HG02970 (cell line): ENCODE results near the gene NEMP2.

ENCODE experiments used
- ATAC-seq: cut with Tn5 transposase; IDR thresholded peaks from one replicate; pipeline ENCODE4 v1.9.1; 2021; ENCODE audit warnings: mild to moderate bottlenecking, moderate library complexity, moderate number of reproducible peaks; ENCODE audit not compliant: unreplicated experiment, low FRiP score

Gene NEMP2

GRCh38 chr2:190462181-190462580 lies 72.3 kb downstream of the NEMP2 start:
- no peak for ATAC-seq

DNA sequence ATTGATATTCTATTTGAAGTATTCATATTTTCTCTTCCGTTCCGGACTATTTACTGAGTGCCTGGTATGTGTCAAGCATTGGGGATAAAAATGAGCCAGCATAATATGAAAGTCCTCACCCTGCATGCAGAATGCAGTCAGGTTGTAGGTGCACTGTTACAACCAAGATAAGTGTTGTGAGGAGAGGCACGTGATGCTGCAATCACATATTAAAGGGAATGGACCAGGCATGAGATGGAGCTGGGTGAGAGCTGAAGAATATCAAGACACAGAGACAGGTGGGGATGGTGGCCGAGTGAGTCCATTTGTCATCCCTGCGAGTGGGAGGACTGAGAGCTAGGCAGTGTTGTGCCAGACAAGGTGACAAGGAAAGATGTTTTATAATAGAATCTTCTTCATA lies 74.0 kb downstream of the NEMP2 start:
- no peak for ATAC-seq

GRCh38 chr2:190459881-190460280 lies 74.6 kb downstream of the NEMP2 start:
- ATAC-seq: no peak

DNA sequence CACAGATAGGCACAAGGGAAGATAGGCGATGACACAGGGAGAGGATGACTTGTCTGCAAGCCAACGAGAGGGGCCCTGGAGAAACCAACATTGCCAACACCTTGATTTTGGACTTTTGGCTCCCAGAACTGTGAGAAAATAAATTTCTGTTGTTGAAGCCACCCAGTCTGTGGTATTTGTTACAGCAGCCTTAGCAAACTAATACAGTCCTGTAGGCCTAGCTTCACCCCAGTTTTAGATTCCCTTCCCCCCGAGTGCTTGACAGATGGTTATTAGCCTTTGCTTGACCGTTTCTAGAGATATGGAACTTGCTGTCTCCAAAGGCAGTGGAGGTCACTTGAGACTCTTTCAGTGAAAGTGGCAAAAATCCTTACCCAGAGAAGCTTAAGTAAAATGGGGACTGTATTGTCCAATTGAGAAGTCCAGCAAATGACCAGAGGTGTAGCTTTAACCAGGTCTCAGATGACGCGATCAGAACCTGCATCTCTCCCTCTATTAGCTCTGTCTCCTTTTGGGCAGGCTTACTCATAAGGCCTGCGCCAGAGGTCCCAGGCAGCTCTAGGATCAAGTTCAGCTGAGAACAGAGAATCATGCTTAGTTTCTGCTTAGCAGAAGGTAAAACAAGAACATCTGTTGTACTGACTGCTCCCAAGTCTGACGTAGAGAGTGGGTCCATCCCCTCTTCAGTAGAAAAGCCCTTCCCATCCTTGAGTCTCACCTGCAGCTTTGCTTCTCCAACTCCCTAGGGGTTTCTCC lies 76.0 kb downstream of the NEMP2 start:
- no peak for ATAC-seq

GRCh38 chr2:190457256-190457655 lies 77.3 kb downstream of the NEMP2 start:
- no peak for ATAC-seq

DNA sequence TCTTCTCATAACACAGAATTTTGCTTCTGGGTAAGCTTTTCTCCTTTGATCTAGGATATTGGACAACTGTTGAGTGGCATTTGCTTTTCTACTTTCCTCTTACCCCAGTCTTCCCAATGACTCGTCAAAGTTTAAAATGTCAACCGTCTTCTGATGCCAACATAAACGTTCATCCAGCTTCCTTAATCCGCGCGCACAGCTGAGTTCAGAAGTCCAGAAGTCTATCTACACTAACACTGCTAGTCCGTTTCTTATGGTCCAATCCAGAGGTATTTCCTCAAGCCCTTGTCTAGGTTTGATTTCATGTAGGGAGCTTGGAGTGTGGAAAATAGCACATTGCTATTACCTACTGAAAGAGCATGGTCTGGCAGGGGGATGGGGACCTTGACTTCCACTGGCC lies 77.7 kb downstream of the NEMP2 start:
- no peak for ATAC-seq

DNA sequence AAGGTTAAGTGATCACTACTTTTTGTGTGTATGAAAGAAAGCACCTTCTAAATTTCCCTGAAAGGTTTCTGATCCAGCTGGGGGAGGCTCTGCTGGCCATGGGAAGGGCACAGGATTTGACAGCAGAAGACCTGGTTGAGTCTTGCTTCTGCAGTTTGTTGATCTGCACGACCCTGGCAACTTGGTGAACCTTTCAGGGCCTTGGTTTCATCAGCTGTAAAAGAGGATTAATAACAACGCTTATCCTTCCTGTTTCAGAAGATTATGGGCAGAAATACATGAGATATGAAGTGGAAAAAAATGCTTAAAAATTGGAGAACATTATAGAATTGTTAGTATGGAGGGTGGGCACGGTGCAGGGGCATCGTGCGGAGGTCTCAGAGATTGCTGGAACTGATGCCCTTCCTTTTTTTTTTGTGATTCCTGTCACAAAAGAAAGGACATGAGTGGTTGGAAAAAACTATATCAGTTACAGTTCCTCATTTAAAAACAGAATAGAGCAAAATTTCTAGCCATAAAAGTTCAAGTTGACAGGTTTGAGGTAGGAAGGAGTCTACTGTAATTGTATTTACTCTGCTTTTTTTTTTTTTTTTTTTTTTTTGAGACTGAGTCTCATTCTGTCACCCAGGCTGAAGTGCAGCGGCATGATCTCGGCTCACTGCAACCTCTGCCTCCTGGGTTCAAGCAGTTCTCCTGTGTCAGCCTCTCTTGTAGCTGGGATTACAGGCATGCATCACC lies 79.0 kb downstream of the NEMP2 start:
- ATAC-seq: no peak

- no peak for ATAC-seq
These were observed 79.7 kb downstream of the NEMP2 start for GRCh38 chr2:190454795-190455194.
